Measurements from ENCODE around the gene TMPRSS9.

DNA sequence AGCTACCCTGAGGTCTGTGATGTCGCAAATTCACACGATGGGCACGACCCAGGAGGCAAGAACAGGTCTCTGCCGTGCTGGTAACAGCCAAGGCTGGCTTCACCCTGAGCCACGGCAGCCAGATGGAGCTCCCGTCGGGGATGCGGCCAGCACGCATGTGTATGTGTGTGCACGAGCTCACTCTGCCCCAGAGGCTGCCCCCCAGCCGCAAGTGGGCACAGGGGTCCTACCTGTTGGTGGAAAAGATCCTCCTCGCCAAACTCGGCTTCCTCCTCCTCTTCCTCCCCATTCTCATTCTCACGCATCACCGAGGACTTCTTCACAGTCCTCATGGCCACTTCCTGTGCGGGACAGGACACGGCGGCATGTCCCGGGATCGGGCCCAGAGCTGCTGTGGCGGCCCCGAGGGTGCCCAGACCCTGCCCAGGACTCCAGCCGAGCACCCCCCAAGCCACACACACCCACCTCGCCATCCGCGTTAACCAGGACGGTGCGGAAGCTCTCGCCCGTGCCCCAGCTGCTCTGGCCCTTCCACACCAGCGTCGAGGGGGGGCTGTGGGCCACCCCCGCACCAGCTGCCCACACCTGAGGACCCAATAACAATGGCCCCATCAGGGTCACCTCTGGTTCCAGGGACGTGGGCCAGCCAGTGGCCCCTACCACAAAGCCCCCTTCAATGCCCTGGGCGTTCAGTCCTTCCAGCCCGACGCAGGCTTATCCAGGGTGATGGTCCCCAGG is 71.4 kb downstream of the TMPRSS9 start:
- TF ChIP-seq, protein P1, sequence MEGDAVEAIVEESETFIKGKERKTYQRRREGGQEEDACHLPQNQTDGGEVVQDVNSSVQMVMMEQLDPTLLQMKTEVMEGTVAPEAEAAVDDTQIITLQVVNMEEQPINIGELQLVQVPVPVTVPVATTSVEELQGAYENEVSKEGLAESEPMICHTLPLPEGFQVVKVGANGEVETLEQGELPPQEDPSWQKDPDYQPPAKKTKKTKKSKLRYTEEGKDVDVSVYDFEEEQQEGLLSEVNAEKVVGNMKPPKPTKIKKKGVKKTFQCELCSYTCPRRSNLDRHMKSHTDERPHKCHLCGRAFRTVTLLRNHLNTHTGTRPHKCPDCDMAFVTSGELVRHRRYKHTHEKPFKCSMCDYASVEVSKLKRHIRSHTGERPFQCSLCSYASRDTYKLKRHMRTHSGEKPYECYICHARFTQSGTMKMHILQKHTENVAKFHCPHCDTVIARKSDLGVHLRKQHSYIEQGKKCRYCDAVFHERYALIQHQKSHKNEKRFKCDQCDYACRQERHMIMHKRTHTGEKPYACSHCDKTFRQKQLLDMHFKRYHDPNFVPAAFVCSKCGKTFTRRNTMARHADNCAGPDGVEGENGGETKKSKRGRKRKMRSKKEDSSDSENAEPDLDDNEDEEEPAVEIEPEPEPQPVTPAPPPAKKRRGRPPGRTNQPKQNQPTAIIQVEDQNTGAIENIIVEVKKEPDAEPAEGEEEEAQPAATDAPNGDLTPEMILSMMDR (IDR thresholded peaks at IDR 0.05; ENCODE audit: low read depth, low read length) = no peak
- no peak for TF ChIP-seq EZH2phosphoT487 (IDR thresholded peaks at IDR 0.05; ENCODE audit: low read depth)

Data from OCI-LY3 (cell line).